OCI-LY7 (cell line): ENCODE measurements around the gene CNTRL.

Experiments
- CTCF ChIP-seq: fragments of 200-600 bp; sonication (generic); conservative IDR thresholded peaks from 2 replicates; pipeline ENCODE4 v1.5.1; 2014; ENCODE audit warnings: mild to moderate bottlenecking, antibody characterized with exemption, low read length, moderate library complexity, mixed read lengths
- EZH2phosphoT487 ChIP-seq: fragments of 200-600 bp; sonication (generic); IDR thresholded peaks from 2 replicates; pipeline ENCODE4 v1.6.1; 2018; ENCODE audit warnings: low read depth, borderline replicate concordance, mild to moderate bottlenecking, mixed run types, antibody characterized with exemption, low read length, moderate library complexity, mixed read lengths

DNA sequence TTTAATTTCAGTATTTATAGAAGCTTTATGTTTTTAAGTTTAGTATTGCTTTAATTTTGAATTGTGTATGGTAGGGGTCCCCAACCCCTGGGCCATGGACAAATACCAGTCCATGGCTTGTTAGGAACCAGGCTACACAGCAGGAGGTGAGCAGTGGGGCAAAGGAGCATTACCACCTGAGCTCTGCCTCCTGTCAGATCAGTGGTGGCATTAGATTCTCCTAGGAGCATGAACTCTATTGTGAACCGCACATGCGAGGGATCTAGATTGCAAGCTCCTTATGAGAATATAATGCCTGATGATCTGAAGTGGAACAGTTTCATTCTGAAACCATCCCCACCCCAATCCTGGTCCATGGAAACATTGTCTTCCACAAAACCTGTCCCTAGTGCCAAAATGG lies 26.6 kb upstream of the CNTRL start:
- TF ChIP-seq CTCF (no peak), EZH2phosphoT487 (no peak)
